Stimulated activated CD8-positive, alpha-beta memory T cell treated with anti-CD3 and anti-CD28 coated beads, Interleukin-4, amount 100 ng/mL, for 48 hours (primary cell): Measurements from ENCODE around the gene ABAT.
"Not testable (repeated sequence)": the region's sequence is repeated elsewhere in the genome, so short reads cannot be mapped to it uniquely, and the experiment has no call there.

Experiments used
- DNase-seq: peaks from one replicate; pipeline ENCODE4 v3.0.0-alpha.2; 2020

Gene ABAT

GRCh38 chr16:8788578-8789172 is 114.3 kb downstream of the ABAT start:
- no peak for DNase-seq

- DNase-seq: no peak
Measured at GRCh38 chr16:8795091-8795490, 120.7 kb downstream of the ABAT start.

- DNase-seq: no peak
Measured at GRCh38 chr16:8795818-8796217, 121.4 kb downstream of the ABAT start.

GRCh38 chr16:8796469-8797363 is 122.3 kb downstream of the ABAT start:
- DNase-seq: no peak

DNA sequence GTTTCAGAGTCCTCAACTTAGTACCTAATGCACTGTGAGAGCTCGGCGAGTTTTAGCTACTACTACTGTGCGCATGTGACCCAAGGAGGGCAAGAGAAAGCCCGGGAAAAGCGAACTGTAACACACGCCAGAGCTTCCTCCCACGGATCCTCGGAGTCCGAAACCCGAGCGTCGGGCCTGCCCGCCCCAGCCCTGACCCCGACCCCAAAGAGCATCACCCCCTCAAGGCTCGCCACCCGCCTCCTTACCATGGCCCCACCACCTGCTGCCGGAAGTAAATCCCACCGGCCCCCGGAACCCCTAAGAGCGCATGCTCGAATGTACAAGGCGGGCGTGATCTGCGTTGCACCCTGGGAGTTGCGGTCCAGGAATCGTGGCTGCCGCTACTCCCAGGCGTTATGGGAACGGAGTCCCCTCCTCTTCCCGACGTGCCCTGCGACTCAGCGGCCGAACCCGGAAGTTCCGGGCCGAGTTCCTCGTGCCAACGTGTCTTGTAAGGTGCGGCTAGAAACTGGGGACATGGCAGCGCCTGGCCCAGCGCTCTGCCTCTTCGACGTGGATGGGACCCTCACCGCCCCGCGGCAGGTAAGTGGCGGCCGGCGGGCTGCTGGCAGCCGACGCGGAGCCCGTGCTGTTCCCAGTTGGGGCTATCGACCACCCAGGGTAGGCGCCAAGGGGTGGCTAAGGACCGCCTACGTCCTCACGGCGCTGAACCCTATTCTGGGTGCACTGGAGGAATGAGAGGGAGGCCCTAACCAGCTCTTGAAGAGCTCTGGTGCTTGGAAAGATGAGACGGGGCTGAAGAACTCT is 123.2 kb downstream of the ABAT start, which contains the start of the genes PMM2 and TMEM186:
Gene PMM2 (plus strand): TSS at position 476 of the 810 bp plus-strand sequence. CDS start 44 bp downstream, at position 520.
Gene TMEM186 (minus strand): TSS at position 276 of the 810 bp plus-strand sequence. CDS start 25 bp downstream, at position 251.
- peak; percentile 96 for DNase-seq

DNA sequence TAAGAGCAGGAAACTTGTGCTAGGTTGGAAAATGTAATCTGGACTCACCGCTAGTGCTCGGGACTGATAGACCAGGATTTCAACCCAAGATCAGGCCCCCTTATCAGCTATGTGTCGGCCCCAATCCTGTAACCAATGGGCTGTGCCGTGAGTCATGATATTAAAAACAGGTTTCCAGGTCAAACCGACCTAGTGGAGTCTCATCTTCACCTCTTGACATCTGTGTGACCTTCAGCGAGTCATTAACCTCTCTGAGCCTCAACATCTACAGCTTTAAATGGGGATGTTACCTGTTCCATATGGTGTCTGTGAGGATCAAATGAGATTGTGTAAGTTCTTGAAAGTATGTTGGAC is 123.7 kb downstream of the ABAT start:
- DNase-seq: no peak

- no peak for DNase-seq
Measured at GRCh38 chr16:8798535-8799157, 124.2 kb downstream of the ABAT start.

- DNase-seq: no peak
Measured at GRCh38 chr16:8801701-8802100, 127.3 kb downstream of the ABAT start.

- not testable (repeated sequence) for DNase-seq
Measured at GRCh38 chr16:8803733-8804132, 129.3 kb downstream of the ABAT start.

GRCh38 chr16:8804313-8804712 is 129.9 kb downstream of the ABAT start:
- DNase-seq: no peak

DNA sequence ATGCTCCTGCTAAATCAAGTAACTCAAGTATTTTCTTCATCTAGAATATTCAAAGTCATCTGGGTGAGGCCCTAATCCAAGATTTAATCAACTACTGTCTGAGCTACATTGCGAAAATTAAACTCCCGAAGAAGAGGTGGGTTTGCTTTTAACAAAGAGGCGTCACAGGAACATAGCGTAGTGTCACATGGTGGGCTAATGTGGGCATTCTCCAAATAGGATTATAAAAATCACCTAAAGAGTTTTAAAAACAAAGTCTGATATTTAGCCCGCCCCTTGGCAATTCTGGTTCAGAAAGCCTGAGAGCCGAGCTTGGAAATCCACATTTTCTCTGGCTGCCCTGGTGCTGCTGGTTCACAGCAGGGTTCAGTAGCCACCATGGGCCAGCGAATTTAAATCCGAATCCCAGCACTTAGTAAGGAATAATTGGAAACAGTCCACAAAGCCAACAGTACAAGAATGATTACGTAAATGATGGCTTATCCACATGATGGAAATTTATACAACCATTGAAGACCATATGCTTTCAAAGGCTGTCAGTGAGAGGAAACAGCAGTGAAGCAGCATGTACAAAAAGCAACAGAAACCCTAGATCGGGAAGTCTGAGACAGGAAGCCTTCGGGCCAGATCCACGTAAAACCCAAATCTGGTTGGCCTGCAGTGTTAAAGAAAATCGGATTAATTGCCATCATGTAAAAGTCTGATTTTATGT is 132.0 kb downstream of the ABAT start:
- no peak for DNase-seq

DNA sequence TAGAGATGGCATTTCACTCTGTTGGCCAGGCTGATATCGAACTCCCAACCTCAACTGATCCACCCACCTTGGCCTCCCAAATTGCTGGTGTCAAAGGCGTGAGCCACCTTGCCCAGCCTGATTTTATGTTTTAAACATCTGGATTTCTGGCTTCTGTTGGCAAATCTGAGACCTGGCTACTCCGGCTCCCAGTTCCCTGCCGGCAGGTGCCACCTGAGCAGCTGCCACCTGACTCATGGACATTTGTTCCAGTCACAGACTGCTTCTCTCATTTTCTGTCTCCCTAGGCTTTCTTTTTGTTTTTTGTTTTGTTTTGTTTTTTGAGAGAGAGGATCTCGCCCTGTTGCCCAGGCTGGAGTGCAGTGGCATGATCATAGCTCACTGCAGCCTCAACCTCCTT is 132.8 kb downstream of the ABAT start:
- no peak for DNase-seq

DNA sequence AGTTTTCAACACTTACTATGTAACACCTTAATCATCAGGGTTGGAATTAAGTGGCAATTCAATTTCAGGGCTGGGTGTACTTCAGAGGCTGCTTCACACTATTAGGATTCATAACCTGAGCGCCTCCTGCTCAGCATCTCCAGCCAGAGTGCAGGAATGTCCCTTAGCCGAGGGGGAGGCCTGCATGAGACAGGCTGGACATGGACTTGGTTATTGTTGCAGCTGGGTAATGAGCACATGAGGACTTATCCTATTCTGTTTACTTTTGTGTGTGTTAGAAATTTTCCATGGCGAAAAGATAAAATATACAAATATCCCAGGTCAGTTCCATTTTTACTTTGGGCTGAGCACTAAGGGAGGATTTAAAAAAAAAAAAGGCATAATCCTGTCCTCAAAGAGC is 133.6 kb downstream of the ABAT start:
- DNase-seq: no peak

GRCh38 chr16:8808613-8809353 is 134.4 kb downstream of the ABAT start:
- no peak for DNase-seq

DNA sequence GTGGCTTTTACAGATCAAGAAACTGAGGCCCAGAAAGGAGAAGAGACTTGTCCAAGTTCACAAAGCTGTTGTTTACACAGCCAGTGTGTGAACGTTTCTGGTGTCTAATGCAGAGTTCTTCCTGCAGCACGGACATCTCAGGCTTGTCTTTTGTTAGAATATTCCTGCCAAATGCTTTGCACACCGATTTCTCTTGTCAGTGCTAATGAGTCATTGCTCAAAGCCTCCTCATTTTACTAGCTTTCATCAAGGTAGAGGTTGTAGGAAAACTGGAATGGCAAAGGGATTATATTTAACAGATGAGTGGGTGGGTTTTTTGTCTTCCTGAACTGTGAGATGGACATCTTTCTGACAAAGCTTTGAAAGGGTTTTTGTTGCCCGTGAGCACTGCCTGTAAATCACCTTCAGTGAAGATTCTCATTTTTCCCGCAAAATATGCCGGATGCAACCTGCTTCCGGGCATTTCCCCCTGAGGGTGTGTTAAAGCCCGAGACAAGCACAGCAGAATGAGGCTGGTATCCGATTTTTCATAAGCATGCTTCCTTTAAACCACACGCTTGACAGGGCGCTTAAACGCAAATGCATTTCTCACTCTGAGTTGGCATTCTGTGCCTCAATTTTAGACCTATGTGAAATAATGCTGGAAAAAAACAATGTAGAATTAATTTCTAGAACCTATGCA is 137.9 kb downstream of the ABAT start:
- no peak for DNase-seq

GRCh38 chr16:8814095-8814806 is 139.8 kb downstream of the ABAT start:
- DNase-seq: peak; percentile 50

GRCh38 chr16:8816967-8817655 is 142.7 kb downstream of the ABAT start:
- no peak for DNase-seq

DNA sequence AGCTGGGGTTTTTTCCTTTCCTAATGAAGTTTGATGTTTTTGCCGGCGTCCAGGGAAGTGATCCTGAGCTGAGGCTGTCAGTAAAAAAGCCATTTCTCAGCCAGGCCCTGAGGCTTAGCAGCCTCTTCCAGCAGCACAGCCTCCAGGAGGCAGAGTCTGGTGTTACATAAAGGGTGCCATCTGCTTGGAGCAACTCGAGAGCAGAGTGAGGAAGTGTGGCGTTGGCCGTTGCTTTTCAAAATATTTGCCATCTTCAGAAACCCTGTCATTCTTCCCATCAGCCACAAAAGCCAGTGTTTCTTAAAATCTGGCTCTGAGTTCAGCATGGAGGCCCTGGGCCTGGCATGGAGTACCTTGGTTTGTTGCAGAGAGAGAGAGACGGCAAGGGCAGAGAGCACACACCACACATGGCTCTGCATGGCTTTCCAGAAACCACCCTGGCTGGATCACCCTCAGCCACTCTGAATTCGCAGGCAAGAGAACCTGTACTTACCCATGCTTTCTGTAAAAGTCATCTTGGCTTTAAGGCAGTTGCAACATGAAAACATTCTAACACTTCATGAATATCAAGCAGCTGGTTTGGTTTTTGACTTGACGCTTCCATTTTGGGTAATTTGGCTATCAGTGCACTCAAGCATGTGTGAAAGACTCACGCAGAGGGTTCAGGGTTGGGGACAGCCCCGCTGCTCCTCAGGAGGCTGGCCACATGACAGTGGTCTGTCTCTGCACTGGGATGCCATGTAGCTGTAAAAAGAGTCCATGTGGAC is 144.3 kb downstream of the ABAT start:
- DNase-seq: no peak
